PC-3 (cell line): ENCODE results near the gene MRPS24. TPM values are rescaled to one million over a fixed set of nuclear protein-coding genes. Genes with fewer than 3 reads are reported as not detected.

ENCODE experiments used
- ATAC-seq: fragments of 200-7000 bp; cut with Tn5 transposase; 2 replicates; pipeline ENCODE4 v1.9.1; 2020; ENCODE audit warnings: mild to moderate bottlenecking, moderate library complexity
- BruUV-seq: library from RNA; stranded (reverse); fragments of 400-500 nt; replicated peaks from 2 replicates; lab custom pipeline; 2021; lab: Mats Ljungman, UMichigan
- CTCF ChIA-PET: fragments of 300-600 bp; sonication (Branson Sonifier 250); formaldehyde crosslinking; loops from one replicate; lab custom pipeline; 2022; ENCODE audit warnings: antibody characterized with exemption; lab: Charles Lee
- POLR2A ChIA-PET: fragments of 300-600 bp; sonication (Branson Sonifier 250); formaldehyde crosslinking; loops from one replicate; lab custom pipeline; 2022; ENCODE audit warnings: antibody characterized with exemption; ENCODE audit not compliant: unreplicated experiment; lab: Charles Lee
- DNase-seq: peaks from one replicate; pipeline ENCODE4 v3.0.0-alpha.2; 2015
- H2AFZ ChIP-seq: fragments of 300-600 bp; sonication (generic); 2 replicates; pipeline ENCODE4 v1.6.0; 2016; ENCODE audit warnings: antibody characterized with exemption, low read length
- H3F3A ChIP-seq: fragments of 300-600 bp; sonication (generic); one replicate; pipeline ENCODE4 v1.6.0; 2017; ENCODE audit warnings: antibody characterized with exemption, low read length, control low read depth, mild to moderate bottlenecking; ENCODE audit not compliant: unreplicated experiment
- H3K27ac ChIP-seq: fragments of 300-600 bp; sonication (generic); 2 replicates; pipeline ENCODE4 v1.5.1; 2016; ENCODE audit warnings: mild to moderate bottlenecking, low read length
- H3K27me3 ChIP-seq: fragments of 300-600 bp; sonication (generic); 2 replicates; pipeline ENCODE4 v1.6.1; 2016; ENCODE audit warnings: low read length, mixed read lengths
- H3K36me3 ChIP-seq: fragments of 300-600 bp; sonication (generic); 2 replicates; pipeline ENCODE4 v1.6.1; 2016; ENCODE audit warnings: low read depth, mixed run types, low read length, mixed read lengths
- H3K4me1 ChIP-seq: fragments of 300-600 bp; sonication (generic); 2 replicates; pipeline ENCODE4 v1.5.1; 2016; ENCODE audit warnings: low read length; ENCODE audit not compliant: insufficient read depth
- H3K4me2 ChIP-seq: fragments of 300-600 bp; sonication (generic); 2 replicates; pipeline ENCODE4 v1.6.0; 2016; ENCODE audit warnings: low read length
- H3K4me3 ChIP-seq: fragments of 300-600 bp; sonication (generic); 2 replicates; pipeline ENCODE4 v1.5.1; 2016; ENCODE audit warnings: mild to moderate bottlenecking, low read length, mixed read lengths
- H3K79me2 ChIP-seq: fragments of 300-600 bp; sonication (generic); 2 replicates; pipeline ENCODE4 v1.6.1; 2017; ENCODE audit warnings: low read length, mixed read lengths
- H3K9ac ChIP-seq: fragments of 300-600 bp; sonication (generic); 2 replicates; pipeline ENCODE4 v1.6.0; 2016; ENCODE audit warnings: mild to moderate bottlenecking, low read length
- H3K9me2 ChIP-seq: fragments of 300-600 bp; sonication (generic); replicated peaks from 2 replicates; pipeline ENCODE4 v1.6.1; 2016; ENCODE audit warnings: mixed run types, low read length, mixed read lengths
- H3K9me3 ChIP-seq: fragments of 300-600 bp; sonication (generic); 2 replicates; pipeline ENCODE4 v1.6.1; 2016; ENCODE audit warnings: low read length, mixed read lengths
- H4K20me1 ChIP-seq: fragments of 300-600 bp; sonication (generic); 2 replicates; pipeline ENCODE4 v1.6.1; 2016; ENCODE audit warnings: low read length, mixed read lengths
- CTCF ChIP-seq: fragments of 300-600 bp; sonication (generic); conservative IDR thresholded peaks from 2 replicates; pipeline ENCODE4 v1.5.1; 2017; ENCODE audit warnings: antibody characterized with exemption, low read depth, mild to moderate bottlenecking, low read length
- EZH2 ChIP-seq: fragments of 300-600 bp; sonication (generic); IDR thresholded peaks from one replicate; pipeline ENCODE4 v1.6.1; 2017; ENCODE audit warnings: antibody characterized with exemption, mild to moderate bottlenecking, low read length; ENCODE audit not compliant: unreplicated experiment
- EZH2phosphoT487 ChIP-seq: fragments of 300-600 bp; sonication (generic); IDR thresholded peaks from 2 replicates; pipeline ENCODE4 v1.6.1; 2018; ENCODE audit warnings: mild to moderate bottlenecking, antibody characterized with exemption, low read length, borderline replicate concordance
- intact Hi-C: fragments of 100-400 bp; cut with micrococcal nuclease; formaldehyde crosslinking; loops from 2 replicates; pipeline ENCODE4 v1.9.0; 2023
- total RNA-seq: library from RNA; depleted of rRNA; stranded (reverse); fragments of >200 nt; gene quantifications from 2 replicates; pipeline ENCODE4 v1.2.3, GENCODE V29; 2014

The MRPS24 gene
- total RNA-seq, 1 experiment from 2014 or later, result 200 TPM

GRCh38 chr7:43851805-43852204, 17.5 kb downstream of the MRPS24 start:
- H3K4me1 ChIP-seq, result peaks cover 7% of the 10 kb centered on the region; the same call in 1 of the 2 replicates
- BruUV-seq, result no TSS peak
- no peak for ATAC-seq
- H3K4me3 ChIP-seq, result no peak overlapping the region
- no peaks in the 10 kb centered on the region for H4K20me1 ChIP-seq
- no peaks in the 10 kb centered on the region for H3K9me2 ChIP-seq
- no peak overlapping the region for H3K9ac ChIP-seq
- no peak overlapping the region for H2AFZ ChIP-seq
- H3K27me3 ChIP-seq, result no peaks in the 10 kb centered on the region
- intact Hi-C loops, result no loop called here
- H3K4me2 ChIP-seq, result no peak overlapping the region
- DNase-seq, result no peak
- POLR2A ChIA-PET, result no interaction called here
- CTCF ChIA-PET, result no interaction called here
- H3K27ac ChIP-seq, result no peak overlapping the region
- H3K36me3 ChIP-seq, result no peaks in the 10 kb centered on the region
- no peaks in the 10 kb centered on the region for H3K9me3 ChIP-seq
- no peaks in the 10 kb centered on the region for H3F3A ChIP-seq
- H3K79me2 ChIP-seq, result no peaks in the 10 kb centered on the region
- no peak for TF ChIP-seq EZH2phosphoT487
- TF ChIP-seq EZH2, result no peak
- TF ChIP-seq CTCF, result no peak

GRCh38 chr7:43850348-43851116, 18.8 kb downstream of the MRPS24 start:
- no peaks in the 10 kb centered on the region for H3K9me2 ChIP-seq
- ATAC-seq (no peak), DNase-seq (peak; percentile 22)
- POLR2A ChIA-PET, result interaction anchor here (0.6 kb wide), 1 partner anchor 268 kb away, joined by 9 read pairs; no protein-coding TSS in a partner anchor
- H3K4me2 ChIP-seq, result no peak overlapping the region
- no peaks in the 10 kb centered on the region for H3K9me3 ChIP-seq
- intact Hi-C loops, result no loop called here
- CTCF ChIA-PET, result no interaction called here
- no peak overlapping the region for H3K9ac ChIP-seq
- no peak overlapping the region for H3K27ac ChIP-seq
- no peaks in the 10 kb centered on the region for H3K79me2 ChIP-seq
- H3F3A ChIP-seq, result no peaks in the 10 kb centered on the region
- BruUV-seq, result no TSS peak
- peaks cover 7% of the 10 kb centered on the region; the same call in 1 of the 2 replicates for H3K4me1 ChIP-seq
- H3K27me3 ChIP-seq, result no peaks in the 10 kb centered on the region
- no peak overlapping the region for H3K4me3 ChIP-seq
- H4K20me1 ChIP-seq, result no peaks in the 10 kb centered on the region
- TF ChIP-seq EZH2 (no peak), EZH2phosphoT487 (no peak)
- no peaks in the 10 kb centered on the region for H3K36me3 ChIP-seq
- H2AFZ ChIP-seq, result no peak overlapping the region

GRCh38 chr7:43849047-43849446, 20.3 kb downstream of the MRPS24 start:
- H2AFZ ChIP-seq, result no peak overlapping the region
- intact Hi-C loops, result no loop called here
- peaks cover 7% of the 10 kb centered on the region; the same call in 1 of the 2 replicates for H3K4me1 ChIP-seq
- no peak for ATAC-seq
- H3K4me3 ChIP-seq, result no peak overlapping the region
- no peaks in the 10 kb centered on the region for H3K79me2 ChIP-seq
- no TSS peak for BruUV-seq
- TF ChIP-seq EZH2 (no peak), EZH2phosphoT487 (no peak), CTCF (no peak)
- H3K27ac ChIP-seq, result no peak overlapping the region
- H4K20me1 ChIP-seq, result no peaks in the 10 kb centered on the region
- no peaks in the 10 kb centered on the region for H3K9me2 ChIP-seq
- ChIA-PET CTCF (no interaction called here), POLR2A (no interaction called here)
- H3F3A ChIP-seq, result no peaks in the 10 kb centered on the region
- H3K27me3 ChIP-seq, result no peaks in the 10 kb centered on the region
- H3K36me3 ChIP-seq, result no peaks in the 10 kb centered on the region
- no peak overlapping the region for H3K4me2 ChIP-seq
- H3K9ac ChIP-seq, result no peak overlapping the region
- H3K9me3 ChIP-seq, result no peaks in the 10 kb centered on the region
- DNase-seq, result no peak
